GM19035 (cell line): Measurements from ENCODE around the gene RAB44.

Experiments used
- ATAC-seq: cut with Tn5 transposase; IDR thresholded peaks from one replicate; pipeline ENCODE4 v1.9.1; 2021; ENCODE audit not compliant: unreplicated experiment

RAB44 gene

GRCh38 chr6:36769676-36770499 lies 72.3 kb downstream of the RAB44 start:
- ATAC-seq = no peak

- ATAC-seq = no peak
These were observed 73.5 kb downstream of the RAB44 start for GRCh38 chr6:36771145-36771544.

GRCh38 chr6:36772397-36772796 lies 74.8 kb downstream of the RAB44 start:
- no peak for ATAC-seq

- no peak for ATAC-seq
These were observed 76.7 kb downstream of the RAB44 start for GRCh38 chr6:36774331-36774730.

GRCh38 chr6:36776167-36776566 lies 78.5 kb downstream of the RAB44 start:
- no peak for ATAC-seq

- ATAC-seq = no peak
These were observed 80.2 kb downstream of the RAB44 start for GRCh38 chr6:36777801-36778200.

GRCh38 chr6:36779227-36779626 lies 81.6 kb downstream of the RAB44 start:
- no peak for ATAC-seq

- ATAC-seq = no peak
These were observed 83.0 kb downstream of the RAB44 start for GRCh38 chr6:36780442-36781177.

- ATAC-seq = no peak
These were observed 84.0 kb downstream of the RAB44 start for GRCh38 chr6:36781669-36782068.
